Measurements from ENCODE around the gene GARIN5B.
"Not testable (repeated sequence)": the region's sequence is repeated elsewhere in the genome, so short reads cannot be mapped to it uniquely, and the experiment has no call there.

The GARIN5B gene

DNA sequence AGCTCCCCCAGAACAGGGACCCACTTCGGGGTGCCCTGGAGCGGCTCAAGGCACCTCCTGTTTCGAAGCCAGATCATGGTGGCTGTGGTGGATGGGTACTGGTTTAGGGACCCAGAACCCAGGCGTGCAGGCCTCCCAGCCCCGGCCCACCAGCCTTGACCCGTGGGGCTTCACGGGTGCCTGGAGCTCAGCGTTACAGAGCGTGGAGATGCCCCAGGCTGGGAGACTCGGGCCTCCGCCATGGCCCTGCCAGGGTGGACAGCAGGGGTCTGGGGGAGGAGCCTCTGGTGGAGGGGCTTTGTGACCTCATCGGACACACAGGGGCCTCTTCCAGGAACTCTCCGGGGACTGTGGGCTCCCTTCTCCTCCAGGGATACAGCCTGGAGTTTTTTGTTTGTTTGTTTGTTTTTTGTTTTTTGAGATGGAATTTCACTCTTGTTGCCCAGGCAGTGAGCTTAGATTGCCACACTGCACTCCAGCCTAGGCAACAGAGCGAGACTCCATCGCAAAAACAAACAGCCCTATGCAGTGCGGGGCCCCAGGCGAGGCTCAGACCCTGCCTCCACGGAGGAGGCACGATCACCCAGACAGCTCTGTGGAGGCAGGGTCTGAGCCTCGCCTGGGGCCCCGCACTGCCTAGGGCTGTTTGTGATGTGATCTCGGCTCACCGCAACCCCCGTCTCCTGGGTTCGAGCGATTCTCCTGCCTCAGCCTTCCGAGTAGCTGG lies at the start of gene GARIN5B:
TSS of gene GARIN5B (minus strand) at position 271 of the 727 bp plus-strand sequence. CDS start at position 77, 194 bp downstream.
- DNase-seq (ENCODE audit: low read depth in 3 of 3) = no peak

DNA sequence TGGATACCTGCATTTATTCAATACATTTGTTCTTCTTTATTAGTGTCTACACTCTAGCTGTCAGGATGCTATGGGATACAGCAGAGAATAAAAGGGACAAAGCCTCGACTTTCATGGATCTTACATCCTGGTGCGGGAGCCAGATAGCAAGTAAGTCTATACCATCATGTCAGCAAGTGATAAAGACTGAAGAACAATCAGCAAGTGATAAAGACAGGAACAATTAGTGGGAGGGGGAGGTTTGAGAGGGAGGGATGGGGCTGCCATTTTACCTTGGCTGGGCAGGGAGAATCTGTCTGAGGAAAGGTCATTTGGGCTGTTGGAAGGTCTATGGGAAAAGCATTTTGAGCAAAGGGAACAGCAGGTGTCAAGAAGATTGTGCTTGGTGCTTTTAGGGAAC lies 47.1 kb upstream of the GARIN5B start:
- DNase-seq (ENCODE audit: low read depth in 3 of 3) = no peak

GRCh38 chr19:55409179-55409578 lies 46.1 kb upstream of the GARIN5B start:
- DNase-seq (ENCODE audit: low read depth in 3 of 3) = not testable (repeated sequence)

- no peak for DNase-seq (ENCODE audit: low read depth in 3 of 3)
Measured at GRCh38 chr19:55408533-55408872, 45.4 kb upstream of the GARIN5B start.

GRCh38 chr19:55407800-55408532 lies 44.9 kb upstream of the GARIN5B start:
- DNase-seq (ENCODE audit: low read depth in 3 of 3) = peak; percentile 92 to 97 (median 95)

DNA sequence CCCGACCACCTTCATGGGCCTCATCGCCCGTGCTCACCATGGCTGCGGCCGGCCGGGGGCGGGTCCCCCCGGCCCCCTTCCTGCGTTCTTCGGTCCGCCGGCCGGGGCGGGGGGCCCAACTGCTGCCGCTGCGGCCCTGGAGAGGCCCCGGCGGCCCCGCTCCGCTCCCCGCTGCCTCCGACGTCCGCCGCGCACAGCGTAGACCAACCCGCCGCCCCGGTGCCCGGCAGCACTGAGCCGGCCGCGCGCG lies 44.4 kb upstream of the GARIN5B start, which contains the start of gene UBE2S:
TSS of gene UBE2S (minus strand) at position 239 of the 250 bp plus-strand sequence. CDS start at position 40, 199 bp downstream.
- DNase-seq (ENCODE audit: low read depth in 3 of 3) = not testable (repeated sequence)

- no peak for DNase-seq (ENCODE audit: low read depth in 3 of 3)
Measured at GRCh38 chr19:55406826-55407549, 43.9 kb upstream of the GARIN5B start.

- no peak for DNase-seq (ENCODE audit: low read depth in 3 of 3)
Measured at GRCh38 chr19:55406091-55406825, 43.2 kb upstream of the GARIN5B start.

DNA sequence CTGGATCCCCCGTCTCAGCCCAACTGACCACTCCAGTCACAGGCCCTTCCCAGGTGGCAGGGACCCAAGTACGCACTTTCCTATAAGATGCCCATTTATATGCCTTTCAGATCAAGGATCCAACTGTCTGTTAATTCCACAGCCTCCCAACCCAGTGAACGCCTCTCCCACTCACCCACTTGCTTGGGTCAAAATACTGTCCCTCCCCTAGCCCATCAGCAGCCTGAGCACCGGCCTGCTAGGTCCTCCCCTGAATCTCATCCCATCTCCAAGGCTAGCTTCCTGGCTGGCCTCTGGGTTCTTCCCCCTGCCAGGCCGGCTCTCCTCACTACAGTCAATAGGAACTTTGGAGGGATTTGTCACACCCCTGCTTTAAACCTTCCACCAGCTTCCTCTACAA lies 42.6 kb upstream of the GARIN5B start:
- DNase-seq (ENCODE audit: low read depth in 3 of 3) = no peak

- DNase-seq (ENCODE audit: low read depth in 3 of 3) = no peak
Measured at GRCh38 chr19:55402509-55402908, 39.4 kb upstream of the GARIN5B start.

DNA sequence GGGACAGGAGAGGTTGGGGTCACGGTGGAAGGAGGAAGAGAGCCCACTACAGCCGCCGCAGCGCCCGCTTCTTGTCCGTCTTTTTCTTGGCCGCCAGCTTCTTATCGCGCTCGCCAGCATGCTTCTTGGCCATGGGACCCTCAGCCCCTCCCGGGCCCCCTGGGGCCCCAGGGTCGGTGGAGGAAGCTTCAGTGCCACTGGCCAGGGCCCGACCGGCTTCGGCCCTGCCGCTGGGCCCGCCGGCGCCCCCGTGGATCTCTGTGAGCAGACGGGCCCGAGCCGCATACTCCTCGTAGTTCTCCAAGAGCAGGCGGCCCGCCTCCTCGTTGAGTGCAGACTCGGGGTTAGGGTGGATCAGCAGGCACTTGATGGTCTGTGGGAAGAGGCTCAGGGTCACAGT lies 38.3 kb upstream of the GARIN5B start:
- not testable (repeated sequence) for DNase-seq (ENCODE audit: low read depth in 3 of 3)

GRCh38 chr19:55400281-55401087 lies 37.4 kb upstream of the GARIN5B start:
- DNase-seq (ENCODE audit: low read depth in 3 of 3) = no peak

DNA sequence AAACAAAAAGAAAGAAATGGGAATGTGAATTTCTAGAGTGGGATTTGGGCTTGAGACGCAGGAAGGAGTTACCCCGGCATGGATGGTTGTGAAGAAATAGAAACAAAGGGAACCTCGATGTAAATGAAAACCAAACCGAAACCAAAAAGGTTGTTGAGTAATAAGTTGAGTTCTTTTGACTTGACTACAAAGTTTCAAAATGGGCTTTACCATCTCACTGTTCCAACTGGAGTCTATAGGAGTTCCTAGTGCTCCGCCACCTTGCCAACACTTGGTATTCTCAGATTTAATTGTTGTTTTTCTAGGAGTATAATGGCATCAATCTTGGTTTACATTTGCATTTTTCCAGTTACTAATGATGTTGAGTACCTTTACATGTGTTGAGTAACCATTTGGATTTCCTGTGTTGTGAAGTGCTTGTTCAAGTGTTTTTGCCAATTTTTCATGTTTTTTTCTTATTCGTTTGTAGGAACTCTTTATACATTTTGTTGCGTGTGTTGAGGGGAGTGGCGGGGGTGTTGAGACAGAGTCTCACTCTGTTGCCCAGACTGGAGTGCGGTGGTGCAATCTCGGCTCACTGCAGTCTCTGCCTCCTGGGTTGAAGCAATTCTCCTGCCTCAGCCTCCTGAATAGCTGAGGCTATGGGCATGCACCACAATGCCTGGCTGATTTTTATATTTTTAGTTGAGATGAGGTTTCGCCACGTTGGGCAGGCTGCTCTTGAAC lies 35.3 kb upstream of the GARIN5B start:
- no peak for DNase-seq (ENCODE audit: low read depth in 3 of 3)

DNA sequence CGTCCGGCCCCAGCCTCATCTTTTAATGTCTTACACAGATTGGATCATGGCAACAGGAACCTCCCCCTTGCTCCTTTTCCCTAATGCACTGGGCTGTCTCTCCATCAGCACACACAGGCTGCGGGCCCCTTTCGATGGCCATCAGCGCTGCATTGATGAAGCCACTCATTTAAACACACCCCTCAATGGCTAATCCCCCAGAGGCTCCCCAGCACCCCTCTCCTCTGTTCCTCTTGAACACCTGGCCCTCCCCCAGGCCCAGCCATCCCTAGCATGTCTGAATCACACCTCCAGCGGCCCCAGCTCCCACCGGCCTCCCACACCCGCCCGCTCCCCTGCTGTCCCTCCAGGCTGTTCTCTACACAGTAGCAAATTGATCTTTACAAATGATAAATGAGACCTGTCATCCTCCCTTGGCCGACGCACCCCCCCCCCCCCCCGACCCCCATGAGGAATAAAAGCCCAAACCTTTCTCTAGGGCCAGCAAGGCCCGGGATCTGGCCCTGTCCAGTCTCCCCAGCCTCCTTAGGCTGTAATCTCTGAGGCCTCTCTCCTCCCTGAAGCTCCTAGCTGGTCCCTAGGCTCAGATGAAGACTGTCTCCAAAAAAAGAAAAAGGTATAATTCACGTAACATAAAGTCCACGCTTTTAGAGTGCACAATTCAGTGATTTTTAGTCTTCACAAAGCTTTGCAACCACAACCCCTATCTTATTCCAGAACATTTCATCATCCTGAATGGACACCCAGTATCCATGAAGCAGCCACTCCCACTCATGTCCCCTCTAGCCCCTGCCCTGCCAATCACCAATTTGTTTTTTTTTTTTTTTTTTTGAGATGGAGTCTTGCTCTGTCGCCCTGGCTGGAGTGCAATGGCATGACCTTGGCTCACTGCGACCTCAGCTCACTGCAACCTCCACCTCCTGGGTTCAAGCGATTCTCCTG lies 30.0 kb upstream of the GARIN5B start:
- no peak for DNase-seq (ENCODE audit: low read depth in 3 of 3)

GRCh38 chr19:55391702-55392615 lies 28.9 kb upstream of the GARIN5B start:
- no peak for DNase-seq (ENCODE audit: low read depth in 3 of 3)

GRCh38 chr19:55391191-55391670 lies 28.2 kb upstream of the GARIN5B start:
- DNase-seq (ENCODE audit: low read depth in 3 of 3) = no peak

DNA sequence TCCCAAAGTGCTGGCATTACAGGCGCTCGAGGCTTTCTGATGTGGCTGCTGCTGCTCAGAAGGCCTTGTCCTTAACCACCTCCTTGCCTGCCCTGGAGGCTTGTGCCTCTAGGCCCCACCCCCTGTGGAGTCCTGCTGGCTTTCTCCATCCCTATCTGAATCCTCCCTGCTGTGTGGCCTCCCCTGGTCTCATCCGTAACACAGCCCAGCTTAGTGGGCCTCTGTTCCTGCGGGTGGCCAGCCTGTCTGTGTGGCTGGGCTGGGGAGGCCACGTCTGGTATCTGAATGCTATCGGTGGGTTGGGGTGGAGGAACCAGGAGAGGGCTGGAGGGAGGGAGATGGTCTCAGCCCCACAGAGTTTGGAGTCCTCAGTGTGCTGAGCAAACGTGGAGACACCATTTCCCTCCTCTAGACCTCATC lies 27.4 kb upstream of the GARIN5B start:
- DNase-seq (ENCODE audit: low read depth in 3 of 3) = no peak
